ENCODE measurements around the gene PPP1R14D. TPM values are rescaled to one million over a fixed set of nuclear protein-coding genes. Genes with fewer than 3 reads are reported as not detected.

PPP1R14D gene
- polyA plus RNA-seq, 3 donors, result not detected

DNA sequence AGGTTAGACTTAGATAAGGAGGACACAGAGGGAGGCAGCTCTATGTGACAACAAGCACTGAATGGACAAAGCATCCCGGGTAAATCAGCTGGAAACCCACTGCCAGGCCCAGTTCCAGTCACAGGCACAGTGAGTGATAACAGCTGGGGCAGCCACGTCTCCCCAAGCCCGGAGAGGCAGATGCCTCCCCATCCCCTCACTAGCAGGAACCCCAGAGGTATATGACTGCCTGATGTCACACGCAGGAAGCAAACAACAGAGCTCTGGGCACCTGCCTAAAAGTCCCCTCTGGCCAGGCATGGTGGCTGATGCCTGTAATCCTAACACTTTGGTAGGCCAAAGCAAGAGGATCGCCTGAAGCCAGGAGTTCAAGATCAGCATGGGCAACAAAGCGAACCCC, 40.5 kb downstream of the PPP1R14D start:
- H3K9me3 Mint-ChIP-seq, result no peaks in the 10 kb centered on the region
- H3K4me1 ChIP-seq (ENCODE audit: control insufficient read depth in 1 of 2, insufficient read depth in 2 of 2, low read length in 2 of 2), result peaks cover 14 to 21% of the 10 kb centered on the region in 2 donors
- no peak overlapping the region for H3K4me2 ChIP-seq (replicated peaks; ENCODE audit: extremely low read depth, low read length, poor library complexity, severe bottlenecking)
- TF ChIP-seq, protein P1, sequence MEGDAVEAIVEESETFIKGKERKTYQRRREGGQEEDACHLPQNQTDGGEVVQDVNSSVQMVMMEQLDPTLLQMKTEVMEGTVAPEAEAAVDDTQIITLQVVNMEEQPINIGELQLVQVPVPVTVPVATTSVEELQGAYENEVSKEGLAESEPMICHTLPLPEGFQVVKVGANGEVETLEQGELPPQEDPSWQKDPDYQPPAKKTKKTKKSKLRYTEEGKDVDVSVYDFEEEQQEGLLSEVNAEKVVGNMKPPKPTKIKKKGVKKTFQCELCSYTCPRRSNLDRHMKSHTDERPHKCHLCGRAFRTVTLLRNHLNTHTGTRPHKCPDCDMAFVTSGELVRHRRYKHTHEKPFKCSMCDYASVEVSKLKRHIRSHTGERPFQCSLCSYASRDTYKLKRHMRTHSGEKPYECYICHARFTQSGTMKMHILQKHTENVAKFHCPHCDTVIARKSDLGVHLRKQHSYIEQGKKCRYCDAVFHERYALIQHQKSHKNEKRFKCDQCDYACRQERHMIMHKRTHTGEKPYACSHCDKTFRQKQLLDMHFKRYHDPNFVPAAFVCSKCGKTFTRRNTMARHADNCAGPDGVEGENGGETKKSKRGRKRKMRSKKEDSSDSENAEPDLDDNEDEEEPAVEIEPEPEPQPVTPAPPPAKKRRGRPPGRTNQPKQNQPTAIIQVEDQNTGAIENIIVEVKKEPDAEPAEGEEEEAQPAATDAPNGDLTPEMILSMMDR (IDR thresholded peaks at IDR 0.05), result no peak
- no peaks in the 10 kb centered on the region for H3K9me3 ChIP-seq (replicated peaks in 1 of 2; ENCODE audit: control insufficient read depth in 1 of 2, insufficient read depth in 1 of 2, low read length in 2 of 2)
- no peak overlapping the region for H3K4me3 ChIP-seq (replicated peaks in 1 of 3; ENCODE audit: low read depth in 2 of 3, low read length in 3 of 3)
- intact Hi-C loops (cut with micrococcal nuclease), result loop anchor here in 1 of 2 donors (10.0 kb wide), 1 partner anchor 103 kb away; no protein-coding TSS in a partner anchor
- no peak overlapping the region for H2AFZ ChIP-seq (ENCODE audit: insufficient read depth, low read depth, low read length, poor library complexity, severe bottlenecking)
- H3K79me2 ChIP-seq (ENCODE audit: insufficient read depth, low read length), result peaks cover 23% of the 10 kb centered on the region
- H3K36me3 ChIP-seq (replicated peaks in 1 of 2; ENCODE audit: control insufficient read depth in 1 of 2, insufficient read depth in 2 of 2, low read length in 2 of 2), result peaks cover 4 to 26% of the 10 kb centered on the region in 2 donors
- H3K27me3 ChIP-seq (ENCODE audit: control insufficient read depth in 2 of 2, insufficient read depth in 2 of 2, low read length in 2 of 2), result no peaks in the 10 kb centered on the region
- H4K20me1 ChIP-seq (ENCODE audit: insufficient read depth, low read length), result peaks cover 67% of the 10 kb centered on the region
- H3K4me3 Mint-ChIP-seq, result no peak overlapping the region
- H3K27me3 Mint-ChIP-seq (ENCODE audit: low read depth in 3 of 3), result peaks cover 0 to 9% (median 2%) of the 10 kb centered on the region in 3 donors
- no peak overlapping the region for H3K27ac Mint-ChIP-seq
- peak overlapping the region; percentile 34 for H3K9ac ChIP-seq (ENCODE audit: insufficient read depth, low read length, poor library complexity, severe bottlenecking)
- WGBS (ENCODE audit: insufficient coverage), result 71% methylated on average over 4 of the region's 6 CpGs
- no peak overlapping the region for H3K27ac ChIP-seq (ENCODE audit: low read depth in 1 of 2, low read length in 2 of 2)
- peaks cover 22 to 48% of the 10 kb centered on the region in 2 donors for H3K36me3 Mint-ChIP-seq
- DNase-seq, result no peak
- peaks cover 26% of the 10 kb centered on the region for H3K4me1 Mint-ChIP-seq

DNA sequence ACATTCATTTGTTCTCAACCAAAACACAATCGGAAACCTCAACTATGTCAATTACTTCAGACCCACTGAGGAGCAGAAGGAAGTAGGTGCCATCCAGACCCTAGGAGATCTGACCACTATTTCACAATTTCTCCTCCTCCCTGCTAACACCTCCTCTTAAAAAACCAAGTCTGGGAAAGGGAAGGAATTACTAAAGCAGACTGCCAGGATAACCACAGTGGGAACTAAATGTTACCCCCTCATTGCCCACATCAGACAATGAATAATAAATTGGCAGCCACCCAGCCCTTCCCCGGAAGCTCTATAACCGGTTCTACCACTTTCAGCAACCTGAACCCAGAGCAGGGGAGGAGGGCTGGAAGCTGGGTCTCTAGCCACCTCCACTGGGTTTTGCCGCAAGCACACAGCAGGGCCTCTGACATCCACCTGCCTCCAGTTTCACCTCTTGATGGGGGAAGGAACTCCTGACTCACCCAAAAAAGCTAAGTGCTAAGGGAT, 41.1 kb downstream of the PPP1R14D start:
- Mint-ChIP-seq H3K36me3 (peaks cover 21 to 42% of the 10 kb centered on the region in 2 donors), H3K4me3 (no peak overlapping the region), H3K27ac (peak overlapping the region in 1 of 7 donors; percentile 26), H3K9me3 (no peaks in the 10 kb centered on the region), H3K4me1 (peaks cover 26% of the 10 kb centered on the region), H3K27me3 (ENCODE audit: low read depth in 3 of 3) (peaks cover 0 to 10% (median 2%) of the 10 kb centered on the region in 3 donors)
- H3K4me2 ChIP-seq (replicated peaks; ENCODE audit: extremely low read depth, low read length, poor library complexity, severe bottlenecking), result peak overlapping the region; percentile 15
- H3K27me3 ChIP-seq (ENCODE audit: control insufficient read depth in 2 of 2, insufficient read depth in 2 of 2, low read length in 2 of 2), result no peaks in the 10 kb centered on the region
- H3K27ac ChIP-seq (ENCODE audit: low read depth in 1 of 2, low read length in 2 of 2), result no peak overlapping the region
- intact Hi-C loops (cut with micrococcal nuclease), result loop anchor here in 1 of 2 donors (10.0 kb wide), 1 partner anchor 103 kb away; no protein-coding TSS in a partner anchor
- no peaks in the 10 kb centered on the region for H3K9me3 ChIP-seq (replicated peaks in 1 of 2; ENCODE audit: control insufficient read depth in 1 of 2, insufficient read depth in 1 of 2, low read length in 2 of 2)
- peak overlapping the region; percentile 34 for H3K9ac ChIP-seq (ENCODE audit: insufficient read depth, low read length, poor library complexity, severe bottlenecking)
- H3K4me1 ChIP-seq (ENCODE audit: control insufficient read depth in 1 of 2, insufficient read depth in 2 of 2, low read length in 2 of 2), result peaks cover 14 to 21% of the 10 kb centered on the region in 2 donors
- peaks cover 67% of the 10 kb centered on the region for H4K20me1 ChIP-seq (ENCODE audit: insufficient read depth, low read length)
- no peak overlapping the region for H2AFZ ChIP-seq (ENCODE audit: insufficient read depth, low read depth, low read length, poor library complexity, severe bottlenecking)
- WGBS (ENCODE audit: insufficient coverage), result 0% methylated on average over 1 of the region's 4 CpGs
- DNase-seq, result peak in 1 of 3 donors; percentile 12
- peaks cover 23% of the 10 kb centered on the region for H3K79me2 ChIP-seq (ENCODE audit: insufficient read depth, low read length)
- H3K36me3 ChIP-seq (replicated peaks in 1 of 2; ENCODE audit: control insufficient read depth in 1 of 2, insufficient read depth in 2 of 2, low read length in 2 of 2), result peaks cover 2 to 20% of the 10 kb centered on the region in 2 donors
- no peak overlapping the region for H3K4me3 ChIP-seq (replicated peaks in 1 of 3; ENCODE audit: low read depth in 2 of 3, low read length in 3 of 3)
- TF ChIP-seq, protein P1 (IDR thresholded peaks at IDR 0.05), result no peak
